Suprapubic skin (tissue), 4 donors: Measurements from ENCODE around the gene NPB.

Experiments
- POLR2A ChIP-seq, 2 donors: fragments of 450-650 bp; IDR thresholded peaks; one replicate each; pipeline ENCODE4 v1.6.1; 2017; ENCODE audit warnings: antibody characterized with exemption in 2 of 2, mild to moderate bottlenecking in 2 of 2, moderate library complexity in 2 of 2
- POLR2AphosphoS5 ChIP-seq, 3 donors: sonication (generic); formaldehyde crosslinking; IDR thresholded peaks; one replicate each; pipeline ENCODE4 v1.6.1; 2017; ENCODE audit warnings: antibody characterized with exemption in 3 of 3
- TF ChIP-seq, protein P1 (sequence below), 2 donors: fragments of 200-600 bp in 1 of 2; fragments of 450-650 bp in 1 of 2; sonication (generic) in 1 of 2; IDR thresholded peaks; one replicate each; pipeline ENCODE4 v1.5.1; 2016 to 2019; ENCODE audit warnings: antibody characterized with exemption in 2 of 2, mild to moderate bottlenecking in 1 of 2, moderate library complexity in 1 of 2

DNA sequence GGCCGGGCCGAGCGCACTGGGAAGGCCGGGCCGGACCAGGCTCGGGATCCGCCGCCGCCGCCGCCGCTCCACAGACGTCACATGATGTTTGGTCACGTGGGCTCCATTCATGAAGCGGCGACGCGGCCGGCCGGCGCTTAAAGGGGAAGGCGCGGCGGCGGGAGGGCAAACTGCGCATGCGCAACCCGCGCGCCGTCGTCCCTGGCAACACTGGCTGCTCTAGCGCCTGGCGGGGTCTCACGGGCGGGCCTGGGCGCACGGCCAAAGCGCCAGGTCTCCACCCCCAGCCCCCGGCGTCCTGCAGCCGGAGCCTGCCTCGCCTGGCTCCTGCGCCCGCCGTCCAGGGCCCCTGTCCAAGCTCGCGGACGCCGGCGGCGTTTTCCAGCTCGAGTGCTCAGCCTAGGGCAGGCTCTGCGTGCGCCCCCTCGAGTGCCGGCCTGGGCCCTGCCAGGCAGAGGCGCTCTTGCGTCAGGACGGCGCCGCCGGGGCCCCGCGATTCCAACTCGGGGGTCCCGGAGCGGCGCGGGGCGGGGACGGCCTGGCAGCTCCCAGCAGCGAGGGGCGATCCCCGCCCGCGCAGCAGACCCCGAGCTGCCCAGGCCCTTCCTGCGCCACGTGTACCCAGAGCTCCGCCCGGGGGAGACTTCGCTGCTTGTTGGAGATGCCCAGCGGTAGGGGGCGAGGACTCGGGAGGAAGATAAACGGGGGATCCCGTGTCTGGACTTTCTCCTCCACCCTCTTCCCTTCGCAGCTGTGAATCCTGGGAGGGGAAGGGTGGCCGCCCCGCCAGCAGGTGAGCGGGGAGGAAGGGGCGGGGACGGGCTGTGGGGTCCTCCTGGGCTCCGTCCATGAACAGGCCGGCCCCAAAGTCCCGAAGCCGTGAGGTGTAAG is 25.9 kb downstream of the NPB start, which contains the start of gene MAFG:
- TF ChIP-seq, protein P1, sequence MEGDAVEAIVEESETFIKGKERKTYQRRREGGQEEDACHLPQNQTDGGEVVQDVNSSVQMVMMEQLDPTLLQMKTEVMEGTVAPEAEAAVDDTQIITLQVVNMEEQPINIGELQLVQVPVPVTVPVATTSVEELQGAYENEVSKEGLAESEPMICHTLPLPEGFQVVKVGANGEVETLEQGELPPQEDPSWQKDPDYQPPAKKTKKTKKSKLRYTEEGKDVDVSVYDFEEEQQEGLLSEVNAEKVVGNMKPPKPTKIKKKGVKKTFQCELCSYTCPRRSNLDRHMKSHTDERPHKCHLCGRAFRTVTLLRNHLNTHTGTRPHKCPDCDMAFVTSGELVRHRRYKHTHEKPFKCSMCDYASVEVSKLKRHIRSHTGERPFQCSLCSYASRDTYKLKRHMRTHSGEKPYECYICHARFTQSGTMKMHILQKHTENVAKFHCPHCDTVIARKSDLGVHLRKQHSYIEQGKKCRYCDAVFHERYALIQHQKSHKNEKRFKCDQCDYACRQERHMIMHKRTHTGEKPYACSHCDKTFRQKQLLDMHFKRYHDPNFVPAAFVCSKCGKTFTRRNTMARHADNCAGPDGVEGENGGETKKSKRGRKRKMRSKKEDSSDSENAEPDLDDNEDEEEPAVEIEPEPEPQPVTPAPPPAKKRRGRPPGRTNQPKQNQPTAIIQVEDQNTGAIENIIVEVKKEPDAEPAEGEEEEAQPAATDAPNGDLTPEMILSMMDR (IDR thresholded peaks at IDR 0.05): no peak
- peak in 1 of 2 donors; percentile 58 for TF ChIP-seq POLR2A (IDR thresholded peaks at IDR 0.05)
- TF ChIP-seq POLR2AphosphoS5 (IDR thresholded peaks at IDR 0.05): peak in 1 of 3 donors; percentile 30
